Measurements from ENCODE around the gene KMT5C.

KMT5C gene

GRCh38 chr19:55387736-55388497 is 48.2 kb downstream of the KMT5C start:
- no peak for DNase-seq

- no peak for DNase-seq
These were observed 50.0 kb downstream of the KMT5C start for GRCh38 chr19:55389386-55390317.

- DNase-seq: no peak
These were observed 50.8 kb downstream of the KMT5C start for GRCh38 chr19:55390461-55390880.

GRCh38 chr19:55391191-55391670 is 51.6 kb downstream of the KMT5C start:
- DNase-seq: no peak

GRCh38 chr19:55391702-55392615 is 52.3 kb downstream of the KMT5C start:
- DNase-seq: no peak

- DNase-seq: no peak
These were observed 53.4 kb downstream of the KMT5C start for GRCh38 chr19:55392820-55393761.
